ENCODE results near the gene DMRTC2. TPM values are rescaled to one million over a fixed set of nuclear protein-coding genes. Genes with fewer than 3 reads are reported as not detected.

Gene DMRTC2
- total RNA-seq, 3 donors from 2014 or later = not detected

- Histone ChIP-seq H3K9me3 (no peaks in the 10 kb centered on the region), H3K4me1 (no peaks in the 10 kb centered on the region), H3K27me3 (no peaks in the 10 kb centered on the region), H3K36me3 (no peaks in the 10 kb centered on the region), H3K4me3 (no peak overlapping the region), H3K27ac (no peak overlapping the region)
- DNase-seq (ENCODE audit: low spot score in 2 of 2) = no peak
- intact Hi-C loops (cut with DNase I; ENCODE audit: low total_unique reads) = no loop called here
- TF ChIP-seq CTCF (IDR thresholded peaks at IDR 0.05) (no peak), POLR2AphosphoS5 (IDR thresholded peaks at IDR 0.05) (no peak), POLR2A (IDR thresholded peaks at IDR 0.05) (no peak)
Measured at GRCh38 chr19:41877916-41878905, 33.4 kb downstream of the DMRTC2 start.

GRCh38 chr19:41879080-41879479, 34.2 kb downstream of the DMRTC2 start:
- Histone ChIP-seq H3K4me1 (no peaks in the 10 kb centered on the region), H3K27ac (no peak overlapping the region), H3K4me3 (no peak overlapping the region), H3K36me3 (no peaks in the 10 kb centered on the region), H3K27me3 (no peaks in the 10 kb centered on the region), H3K9me3 (no peaks in the 10 kb centered on the region)
- no peak for DNase-seq (ENCODE audit: low spot score in 2 of 2)
- intact Hi-C loops (cut with DNase I; ENCODE audit: low total_unique reads) = no loop called here
- TF ChIP-seq POLR2A (IDR thresholded peaks at IDR 0.05) (no peak), CTCF (IDR thresholded peaks at IDR 0.05) (no peak), POLR2AphosphoS5 (IDR thresholded peaks at IDR 0.05) (no peak)

GRCh38 chr19:41879670-41880328, 35.0 kb downstream of the DMRTC2 start:
- DNase-seq (ENCODE audit: low spot score in 2 of 2) = no peak
- H3K4me3 ChIP-seq = no peak overlapping the region
- H3K4me1 ChIP-seq = peaks cover 0 to 1% of the 10 kb centered on the region in 2 donors
- intact Hi-C loops (cut with DNase I; ENCODE audit: low total_unique reads) = no loop called here
- H3K9me3 ChIP-seq = no peaks in the 10 kb centered on the region
- no peak for TF ChIP-seq POLR2A (IDR thresholded peaks at IDR 0.05)
- TF ChIP-seq CTCF (IDR thresholded peaks at IDR 0.05) = no peak
- no peak for TF ChIP-seq POLR2AphosphoS5 (IDR thresholded peaks at IDR 0.05)
- no peaks in the 10 kb centered on the region for H3K27me3 ChIP-seq
- H3K36me3 ChIP-seq = no peaks in the 10 kb centered on the region
- no peak overlapping the region for H3K27ac ChIP-seq

- TF ChIP-seq POLR2A (IDR thresholded peaks at IDR 0.05) = no peak
- TF ChIP-seq CTCF (IDR thresholded peaks at IDR 0.05) = no peak
- no peak for TF ChIP-seq POLR2AphosphoS5 (IDR thresholded peaks at IDR 0.05)
- intact Hi-C loops (cut with DNase I; ENCODE audit: low total_unique reads) = no loop called here
- Histone ChIP-seq H3K27ac (no peak overlapping the region), H3K4me3 (no peak overlapping the region), H3K9me3 (no peaks in the 10 kb centered on the region), H3K36me3 (no peaks in the 10 kb centered on the region), H3K4me1 (peaks cover 0 to 6% of the 10 kb centered on the region in 2 donors), H3K27me3 (no peaks in the 10 kb centered on the region)
- DNase-seq (ENCODE audit: low spot score in 2 of 2) = no peak
Measured at GRCh38 chr19:41880329-41880708, 35.5 kb downstream of the DMRTC2 start.
